Neuron (in vitro differentiated cells): Measurements from ENCODE around the gene SHISA7.

Source experiments
- H2AFZ ChIP-seq: one replicate; pipeline ENCODE4 v1.6.1; 2013; ENCODE audit warnings: low read depth, mild to moderate bottlenecking, inconsistent platforms, low read length, moderate library complexity
- H3K27me3 ChIP-seq: one replicate; pipeline ENCODE4 v1.6.1; 2013; ENCODE audit warnings: low read length; ENCODE audit not compliant: insufficient read depth
- H3K36me3 ChIP-seq: one replicate; pipeline ENCODE4 v1.6.1; 2013; ENCODE audit warnings: low read length; ENCODE audit not compliant: insufficient read depth
- H3K4me1 ChIP-seq: one replicate; pipeline ENCODE4 v1.6.1; 2013; ENCODE audit warnings: low read length; ENCODE audit not compliant: insufficient read depth
- H3K4me3 ChIP-seq: 2 replicates; pipeline ENCODE4 v1.5.1; 2013; ENCODE audit warnings: mild to moderate bottlenecking, low read length, moderate library complexity
- H3K9me3 ChIP-seq: one replicate; pipeline ENCODE4 v1.6.1; 2013; ENCODE audit warnings: low read length

SHISA7 gene

GRCh38 chr19:55463583-55464031 is 20.5 kb upstream of the SHISA7 start:
- no peaks in the 10 kb centered on the region for H3K9me3 ChIP-seq
- no peak overlapping the region for H2AFZ ChIP-seq
- no peak overlapping the region for H3K4me3 ChIP-seq
- H3K36me3 ChIP-seq, result no peaks in the 10 kb centered on the region
- H3K4me1 ChIP-seq, result peaks cover 24% of the 10 kb centered on the region
- H3K27me3 ChIP-seq, result peaks cover 19% of the 10 kb centered on the region

- H3K27me3 ChIP-seq, result peaks cover 19% of the 10 kb centered on the region
- no peak overlapping the region for H2AFZ ChIP-seq
- H3K4me1 ChIP-seq, result peaks cover 28% of the 10 kb centered on the region
- no peaks in the 10 kb centered on the region for H3K9me3 ChIP-seq
- H3K4me3 ChIP-seq, result no peak overlapping the region
- H3K36me3 ChIP-seq, result no peaks in the 10 kb centered on the region
Observed at GRCh38 chr19:55462722-55463121, 19.6 kb upstream of the SHISA7 start.

GRCh38 chr19:55461974-55462626 is 19.0 kb upstream of the SHISA7 start:
- Histone ChIP-seq H2AFZ (no peak overlapping the region), H3K9me3 (no peaks in the 10 kb centered on the region), H3K4me3 (peak overlapping the region; percentile 37), H3K36me3 (no peaks in the 10 kb centered on the region), H3K4me1 (peaks cover 28% of the 10 kb centered on the region), H3K27me3 (peaks cover 19% of the 10 kb centered on the region)

- H3K4me3 ChIP-seq, result peak within 1 kb of the TSS; percentile 83
- peaks cover 28% of the 10 kb centered on the region for H3K4me1 ChIP-seq
- no peaks in the 10 kb centered on the region for H3K36me3 ChIP-seq
- peaks cover 19% of the 10 kb centered on the region for H3K27me3 ChIP-seq
- peak within 1 kb of the TSS; percentile 84 for H2AFZ ChIP-seq
- no peaks in the 10 kb centered on the region for H3K9me3 ChIP-seq
Observed at GRCh38 chr19:55461259-55461973, 18.3 kb upstream of the SHISA7 start, which contains the start of gene ISOC2. TSS of gene ISOC2 (minus strand) at chr19:55461642. CDS start at chr19:55456486, 5,156 bp downstream.

- Histone ChIP-seq H3K4me3 (peak overlapping the region; percentile 83), H3K36me3 (peaks cover 2% of the 10 kb centered on the region), H3K4me1 (peaks cover 28% of the 10 kb centered on the region), H3K9me3 (no peaks in the 10 kb centered on the region), H2AFZ (peak overlapping the region; percentile 84), H3K27me3 (peaks cover 16% of the 10 kb centered on the region)
Observed at GRCh38 chr19:55460670-55461258, 17.7 kb upstream of the SHISA7 start.

GRCh38 chr19:55459950-55460657 is 17.0 kb upstream of the SHISA7 start:
- Histone ChIP-seq H2AFZ (no peak overlapping the region), H3K4me3 (peak overlapping the region; percentile 83), H3K9me3 (no peaks in the 10 kb centered on the region)

GRCh38 chr19:55459551-55459949 is 16.4 kb upstream of the SHISA7 start:
- Histone ChIP-seq H3K36me3 (peaks cover 2% of the 10 kb centered on the region), H3K9me3 (no peaks in the 10 kb centered on the region), H3K4me3 (peak overlapping the region; percentile 83), H2AFZ (no peak overlapping the region), H3K27me3 (peaks cover 11% of the 10 kb centered on the region), H3K4me1 (peaks cover 28% of the 10 kb centered on the region)

More at GRCh38 chr19:55459950-55460657, 17.0 kb upstream of the SHISA7 start:
- peaks cover 28% of the 10 kb centered on the region for H3K4me1 ChIP-seq
- peaks cover 2% of the 10 kb centered on the region for H3K36me3 ChIP-seq
- peaks cover 11% of the 10 kb centered on the region for H3K27me3 ChIP-seq

GRCh38 chr19:55457683-55458457 is 14.8 kb upstream of the SHISA7 start:
- H3K9me3 ChIP-seq, result no peaks in the 10 kb centered on the region
- no peaks in the 10 kb centered on the region for H3K27me3 ChIP-seq
- H2AFZ ChIP-seq, result no peak overlapping the region
- H3K4me1 ChIP-seq, result peaks cover 28% of the 10 kb centered on the region
- H3K4me3 ChIP-seq, result no peak overlapping the region
- H3K36me3 ChIP-seq, result peaks cover 2% of the 10 kb centered on the region

- peaks cover 2% of the 10 kb centered on the region for H3K36me3 ChIP-seq
- H3K9me3 ChIP-seq, result no peaks in the 10 kb centered on the region
- H2AFZ ChIP-seq, result no peak overlapping the region
- peaks cover 32% of the 10 kb centered on the region for H3K4me1 ChIP-seq
- no peak overlapping the region for H3K4me3 ChIP-seq
- no peaks in the 10 kb centered on the region for H3K27me3 ChIP-seq
Observed at GRCh38 chr19:55456347-55456746, 13.2 kb upstream of the SHISA7 start.

- Histone ChIP-seq H3K4me3 (no peak overlapping the region), H2AFZ (no peak overlapping the region), H3K27me3 (no peaks in the 10 kb centered on the region), H3K36me3 (peaks cover 2% of the 10 kb centered on the region), H3K4me1 (peaks cover 30% of the 10 kb centered on the region), H3K9me3 (no peaks in the 10 kb centered on the region)
Observed at GRCh38 chr19:55455576-55456235, 12.6 kb upstream of the SHISA7 start.

GRCh38 chr19:55454787-55455243 is 11.7 kb upstream of the SHISA7 start:
- H3K4me3 ChIP-seq, result no peak overlapping the region
- no peaks in the 10 kb centered on the region for H3K9me3 ChIP-seq
- peaks cover 2% of the 10 kb centered on the region for H3K36me3 ChIP-seq
- no peak overlapping the region for H2AFZ ChIP-seq
- peaks cover 26% of the 10 kb centered on the region for H3K4me1 ChIP-seq
- H3K27me3 ChIP-seq, result no peaks in the 10 kb centered on the region
